T-helper 1 cell (primary cell): ENCODE measurements around the gene ECE2.
"Not testable (repeated sequence)": the region's sequence is repeated elsewhere in the genome, so short reads cannot be mapped to it uniquely, and the experiment has no call there.

Source experiments
- DNase-seq, 5 donors: peaks; one replicate each; pipeline ENCODE4 v3.0.0-alpha.2; 2012 to 2020

Gene ECE2

GRCh38 chr3:184337399-184337714 lies 61.5 kb downstream of the ECE2 start, which contains the start of gene FAM131A:
FAM131A (plus strand) TSS chr3:184337600; CDS start chr3:184337631, 31 bp downstream.
- no peak for DNase-seq

- DNase-seq = no peak
These were observed 62.2 kb downstream of the ECE2 start for GRCh38 chr3:184337981-184338380.

GRCh38 chr3:184338511-184338945 lies 62.7 kb downstream of the ECE2 start:
- DNase-seq = peak in 1 of 5 donors; percentile 17

GRCh38 chr3:184339001-184339400 lies 63.2 kb downstream of the ECE2 start:
- DNase-seq = no peak

- DNase-seq = not testable (repeated sequence)
These were observed 63.8 kb downstream of the ECE2 start for GRCh38 chr3:184339451-184340135.

GRCh38 chr3:184341925-184342324 lies 66.1 kb downstream of the ECE2 start:
- no peak for DNase-seq
